PC-3 (cell line): ENCODE measurements around the gene BAHD1. TPM values are rescaled to one million over a fixed set of nuclear protein-coding genes. Genes with fewer than 3 reads are reported as not detected.
A peak's percentile ranks its signal among the peaks of the same experiment; 100 is the strongest.

Experiments
- ATAC-seq: fragments of 200-7000 bp; cut with Tn5 transposase; 2 replicates; pipeline ENCODE4 v1.9.1; 2020; ENCODE audit warnings: mild to moderate bottlenecking, moderate library complexity
- BruUV-seq: library from RNA; stranded (reverse); fragments of 400-500 nt; replicated peaks from 2 replicates; lab custom pipeline; 2021; lab: Mats Ljungman, UMichigan
- CTCF ChIA-PET: fragments of 300-600 bp; sonication (Branson Sonifier 250); formaldehyde crosslinking; loops from one replicate; lab custom pipeline; 2022; ENCODE audit warnings: antibody characterized with exemption; lab: Charles Lee
- POLR2A ChIA-PET: fragments of 300-600 bp; sonication (Branson Sonifier 250); formaldehyde crosslinking; loops from one replicate; lab custom pipeline; 2022; ENCODE audit warnings: antibody characterized with exemption; ENCODE audit not compliant: unreplicated experiment; lab: Charles Lee
- DNase-seq: peaks from one replicate; pipeline ENCODE4 v3.0.0-alpha.2; 2015
- H2AFZ ChIP-seq: fragments of 300-600 bp; sonication (generic); 2 replicates; pipeline ENCODE4 v1.6.0; 2016; ENCODE audit warnings: antibody characterized with exemption, low read length
- H3F3A ChIP-seq: fragments of 300-600 bp; sonication (generic); one replicate; pipeline ENCODE4 v1.6.0; 2017; ENCODE audit warnings: antibody characterized with exemption, low read length, control low read depth, mild to moderate bottlenecking; ENCODE audit not compliant: unreplicated experiment
- H3K27ac ChIP-seq: fragments of 300-600 bp; sonication (generic); 2 replicates; pipeline ENCODE4 v1.5.1; 2016; ENCODE audit warnings: mild to moderate bottlenecking, low read length
- H3K27me3 ChIP-seq: fragments of 300-600 bp; sonication (generic); 2 replicates; pipeline ENCODE4 v1.6.1; 2016; ENCODE audit warnings: low read length, mixed read lengths
- H3K36me3 ChIP-seq: fragments of 300-600 bp; sonication (generic); 2 replicates; pipeline ENCODE4 v1.6.1; 2016; ENCODE audit warnings: low read depth, mixed run types, low read length, mixed read lengths
- H3K4me1 ChIP-seq: fragments of 300-600 bp; sonication (generic); 2 replicates; pipeline ENCODE4 v1.5.1; 2016; ENCODE audit warnings: low read length; ENCODE audit not compliant: insufficient read depth
- H3K4me2 ChIP-seq: fragments of 300-600 bp; sonication (generic); 2 replicates; pipeline ENCODE4 v1.6.0; 2016; ENCODE audit warnings: low read length
- H3K4me3 ChIP-seq: fragments of 300-600 bp; sonication (generic); 2 replicates; pipeline ENCODE4 v1.5.1; 2016; ENCODE audit warnings: mild to moderate bottlenecking, low read length, mixed read lengths
- H3K79me2 ChIP-seq: fragments of 300-600 bp; sonication (generic); 2 replicates; pipeline ENCODE4 v1.6.1; 2017; ENCODE audit warnings: low read length, mixed read lengths
- H3K9ac ChIP-seq: fragments of 300-600 bp; sonication (generic); 2 replicates; pipeline ENCODE4 v1.6.0; 2016; ENCODE audit warnings: mild to moderate bottlenecking, low read length
- H3K9me2 ChIP-seq: fragments of 300-600 bp; sonication (generic); replicated peaks from 2 replicates; pipeline ENCODE4 v1.6.1; 2016; ENCODE audit warnings: mixed run types, low read length, mixed read lengths
- H3K9me3 ChIP-seq: fragments of 300-600 bp; sonication (generic); 2 replicates; pipeline ENCODE4 v1.6.1; 2016; ENCODE audit warnings: low read length, mixed read lengths
- H4K20me1 ChIP-seq: fragments of 300-600 bp; sonication (generic); 2 replicates; pipeline ENCODE4 v1.6.1; 2016; ENCODE audit warnings: low read length, mixed read lengths
- EZH2 ChIP-seq: fragments of 300-600 bp; sonication (generic); IDR thresholded peaks from one replicate; pipeline ENCODE4 v1.6.1; 2017; ENCODE audit warnings: antibody characterized with exemption, mild to moderate bottlenecking, low read length; ENCODE audit not compliant: unreplicated experiment
- EZH2phosphoT487 ChIP-seq: fragments of 300-600 bp; sonication (generic); IDR thresholded peaks from 2 replicates; pipeline ENCODE4 v1.6.1; 2018; ENCODE audit warnings: mild to moderate bottlenecking, antibody characterized with exemption, low read length, borderline replicate concordance
- intact Hi-C: fragments of 100-400 bp; cut with micrococcal nuclease; formaldehyde crosslinking; loops from 2 replicates; pipeline ENCODE4 v1.9.0; 2023
- total RNA-seq: library from RNA; depleted of rRNA; stranded (reverse); fragments of >200 nt; gene quantifications from 2 replicates; pipeline ENCODE4 v1.2.3, GENCODE V29; 2014
- TF ChIP-seq, protein P1 (sequence below): fragments of 300-600 bp; sonication (generic); conservative IDR thresholded peaks from 2 replicates; pipeline ENCODE4 v1.5.1; 2017; ENCODE audit warnings: antibody characterized with exemption, low read depth, mild to moderate bottlenecking, low read length

Gene BAHD1
- total RNA-seq, 1 experiment from 2014 or later = 18.8 TPM

DNA sequence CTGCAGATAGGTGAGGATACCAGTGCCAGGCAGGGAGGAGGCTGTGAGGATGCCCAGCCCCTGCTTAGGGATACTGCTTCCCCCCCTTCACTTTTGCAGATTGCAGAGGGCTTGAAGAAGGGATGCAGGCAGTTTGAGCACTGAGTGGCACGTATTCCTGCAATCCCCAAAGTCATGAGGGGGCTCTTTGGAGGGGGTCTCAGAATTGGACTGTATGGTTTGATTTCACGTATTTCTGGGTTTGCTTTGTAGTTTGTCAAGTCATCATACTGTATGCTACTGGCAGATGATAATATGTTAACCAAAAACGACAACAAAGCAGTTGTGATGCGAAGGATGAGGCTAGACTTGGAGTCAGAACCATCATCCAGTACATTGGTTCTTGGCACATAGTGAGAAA is 58.1 kb downstream of the BAHD1 start:
- ChIA-PET CTCF (no interaction called here), POLR2A (no interaction called here)
- peak; percentile 46 for DNase-seq
- H3K9me2 ChIP-seq = no peaks in the 10 kb centered on the region
- H3K4me1 ChIP-seq = peaks cover 39% of the 10 kb centered on the region
- no peak overlapping the region; the same call in 1 of the 2 replicates for H3K4me3 ChIP-seq
- H3K9me3 ChIP-seq = no peaks in the 10 kb centered on the region
- no peaks in the 10 kb centered on the region for H3K79me2 ChIP-seq
- TF ChIP-seq EZH2 (no peak), EZH2phosphoT487 (no peak)
- TF ChIP-seq, protein P1, sequence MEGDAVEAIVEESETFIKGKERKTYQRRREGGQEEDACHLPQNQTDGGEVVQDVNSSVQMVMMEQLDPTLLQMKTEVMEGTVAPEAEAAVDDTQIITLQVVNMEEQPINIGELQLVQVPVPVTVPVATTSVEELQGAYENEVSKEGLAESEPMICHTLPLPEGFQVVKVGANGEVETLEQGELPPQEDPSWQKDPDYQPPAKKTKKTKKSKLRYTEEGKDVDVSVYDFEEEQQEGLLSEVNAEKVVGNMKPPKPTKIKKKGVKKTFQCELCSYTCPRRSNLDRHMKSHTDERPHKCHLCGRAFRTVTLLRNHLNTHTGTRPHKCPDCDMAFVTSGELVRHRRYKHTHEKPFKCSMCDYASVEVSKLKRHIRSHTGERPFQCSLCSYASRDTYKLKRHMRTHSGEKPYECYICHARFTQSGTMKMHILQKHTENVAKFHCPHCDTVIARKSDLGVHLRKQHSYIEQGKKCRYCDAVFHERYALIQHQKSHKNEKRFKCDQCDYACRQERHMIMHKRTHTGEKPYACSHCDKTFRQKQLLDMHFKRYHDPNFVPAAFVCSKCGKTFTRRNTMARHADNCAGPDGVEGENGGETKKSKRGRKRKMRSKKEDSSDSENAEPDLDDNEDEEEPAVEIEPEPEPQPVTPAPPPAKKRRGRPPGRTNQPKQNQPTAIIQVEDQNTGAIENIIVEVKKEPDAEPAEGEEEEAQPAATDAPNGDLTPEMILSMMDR = no peak
- H3K4me2 ChIP-seq = peak overlapping the region; percentile 49
- H3K27ac ChIP-seq = peak overlapping the region; percentile 36
- intact Hi-C loops = no loop called here
- no peak overlapping the region for H3K9ac ChIP-seq
- H3F3A ChIP-seq = peaks cover 7% of the 10 kb centered on the region
- TSS peak; percentile 94 for BruUV-seq
- H3K27me3 ChIP-seq = no peaks in the 10 kb centered on the region
- no peaks in the 10 kb centered on the region for H4K20me1 ChIP-seq
- H3K36me3 ChIP-seq = no peaks in the 10 kb centered on the region
- peak; percentile 13 for ATAC-seq
- no peak overlapping the region for H2AFZ ChIP-seq

DNA sequence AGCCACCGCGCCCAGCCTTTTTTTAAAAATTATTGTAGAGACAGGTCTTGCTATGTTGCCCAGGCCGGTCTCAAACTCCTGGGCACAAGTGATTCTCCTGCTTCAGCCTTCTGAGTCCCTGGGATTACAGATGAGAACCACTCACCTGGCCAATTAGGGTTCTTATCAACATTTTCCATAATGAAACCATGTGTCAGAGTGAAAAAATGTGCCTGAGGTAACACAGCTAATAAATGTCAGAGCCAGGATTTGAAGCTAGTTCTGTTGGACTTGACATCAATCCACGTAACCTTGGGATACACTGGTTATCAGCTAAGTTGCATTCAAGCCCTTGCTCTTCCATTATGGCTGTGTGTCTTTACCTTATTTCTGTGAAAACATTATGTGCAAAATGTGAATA is 59.2 kb downstream of the BAHD1 start:
- H2AFZ ChIP-seq = no peak overlapping the region
- no TSS peak for BruUV-seq
- no peaks in the 10 kb centered on the region for H3K9me2 ChIP-seq
- peak; percentile 54 for DNase-seq
- no peak for ATAC-seq
- H3K27me3 ChIP-seq = no peaks in the 10 kb centered on the region
- no peaks in the 10 kb centered on the region for H3K36me3 ChIP-seq
- peaks cover 7% of the 10 kb centered on the region for H3F3A ChIP-seq
- CTCF ChIA-PET = interaction anchor here (1.0 kb wide), 1 partner anchor 221 kb away, joined by 3 read pairs; no protein-coding TSS in a partner anchor
- H3K4me1 ChIP-seq = peaks cover 39% of the 10 kb centered on the region
- H3K4me3 ChIP-seq = no peak overlapping the region
- H3K79me2 ChIP-seq = no peaks in the 10 kb centered on the region
- TF ChIP-seq, protein P1 = no peak
- no peak for TF ChIP-seq EZH2phosphoT487
- TF ChIP-seq EZH2 = no peak
- H3K9me3 ChIP-seq = no peaks in the 10 kb centered on the region
- intact Hi-C loops = loop anchor here (2.0 to 10.0 kb wide), 2 partner anchors 59 to 155 kb away; partner anchors contain the start of genes BAHD1 and CCDC9B
- POLR2A ChIA-PET = no interaction called here
- H3K9ac ChIP-seq = no peak overlapping the region
- H3K4me2 ChIP-seq = peak overlapping the region; percentile 63
- H3K27ac ChIP-seq = no peak overlapping the region
- H4K20me1 ChIP-seq = no peaks in the 10 kb centered on the region
